Stomach (tissue), 9 donors: ENCODE data around the gene REG1A. TPM values are rescaled to one million over a fixed set of nuclear protein-coding genes. Genes with fewer than 3 reads are reported as not detected.

Experiments used
- DNase-seq, 2 donors: peaks; one replicate each; pipeline versions ENCODE4 v3.0.0 to v3.0.0-alpha.2; 2013 to 2019
- H3K27ac ChIP-seq, 5 donors: fragments of 200-600 bp in 4 of 5; sonication (generic) in 4 of 5; one replicate each; pipeline ENCODE4 v1.5.1; 2013 to 2019; ENCODE audit warnings: mild to moderate bottlenecking in 1 of 5, moderate library complexity in 1 of 5
- H3K27me3 ChIP-seq, 3 donors: fragments of 200-600 bp; sonication (generic); one replicate each; pipeline ENCODE4 v1.5.1; 2017 to 2019; ENCODE audit warnings: mixed run types in 1 of 3
- H3K36me3 ChIP-seq, 4 donors: fragments of 200-600 bp; sonication (generic); 1 replicate in 3 of 4; 2 replicates in 1 of 4; pipeline ENCODE4 v1.5.1; 2016 to 2019
- H3K4me1 ChIP-seq, 4 donors: fragments of 200-600 bp; sonication (generic); one replicate each; pipeline ENCODE4 v1.5.1; 2016 to 2019
- H3K4me3 ChIP-seq, 4 donors: fragments of 200-600 bp; sonication (generic) in 3 of 4; one replicate each; pipeline ENCODE4 v1.5.1; 2016 to 2019; ENCODE audit warnings: mild to moderate bottlenecking in 1 of 4
- H3K9me3 ChIP-seq, 4 donors: fragments of 200-600 bp; sonication (generic); one replicate each; pipeline ENCODE4 v1.5.1; 2016 to 2019
- CTCF ChIP-seq, 7 experiments: fragments of 450-650 bp in 4 of 7; fragments of 200-600 bp in 3 of 7; sonication (generic) in 3 of 7; IDR thresholded peaks; one replicate each; pipeline ENCODE4 v1.5.1; 2016 to 2019; ENCODE audit warnings: antibody characterized with exemption in 7 of 7, control low read depth in 2 of 7, mild to moderate bottlenecking in 1 of 7
- EP300 ChIP-seq: sonication (generic); formaldehyde crosslinking; IDR thresholded peaks from one replicate; pipeline ENCODE4 v1.6.1; 2017; ENCODE audit warnings: antibody characterized with exemption
- POLR2A ChIP-seq, 4 donors: fragments of 450-650 bp; IDR thresholded peaks; one replicate each; pipeline ENCODE4 v1.6.1; 2016; ENCODE audit warnings: antibody characterized with exemption in 4 of 4, control low read depth in 2 of 4, mild to moderate bottlenecking in 1 of 4, moderate library complexity in 1 of 4
- POLR2AphosphoS5 ChIP-seq, 3 donors: sonication (generic); formaldehyde crosslinking; IDR thresholded peaks; one replicate each; pipeline ENCODE4 v1.6.1; 2016; ENCODE audit warnings: antibody characterized with exemption in 3 of 3
- WGBS, 5 donors: extraction: QIAGEN DNeasy Blood & Tissue Kit in 3 of 5; methylation state at CpG; one replicate each; pipeline versions ENCODE4 v1.1.5 to v1.1.7; 2013 to 2018; 5-methylcytosine and 5-hydroxymethylcytosine counted together
- intact Hi-C: fragments of 100-400 bp; cut with DNase I; formaldehyde crosslinking; loops from one replicate; pipeline ENCODE4 v1.15.1; 2023; ENCODE audit warnings: low total_unique reads
- polyA plus RNA-seq, 3 donors: library from polyadenylated mRNA; stranded (reverse); fragments of 200-250 nt; gene quantifications; one replicate each; pipeline ENCODE4 v1.2.3, GENCODE V29; 2013
- total RNA-seq, 5 donors: library from RNA; depleted of rRNA; stranded (reverse); fragments of >200 nt; gene quantifications; one replicate each; pipeline versions ENCODE4 v1.1.0 to v1.2.3, GENCODE V29; 2014 to 2016
- donor health status: healthy with polysubstance abuse.
- donor health status: Bipolar disorder and iron deficiency.
- donor health status: healthy.

Gene REG1A
- total and polyA plus RNA-seq, 8 donors = 2.3 to 3,714 (median 462) TPM; not detected in 1

GRCh38 chr2:79131687-79132086 lies 11.4 kb downstream of the REG1A start:
- Histone ChIP-seq H3K9me3 (no peaks in the 10 kb centered on the region), H3K36me3 (no peaks in the 10 kb centered on the region), H3K4me3 (no peak overlapping the region), H3K27me3 (no peaks in the 10 kb centered on the region), H3K4me1 (peaks cover 0 to 6% (median 0%) of the 10 kb centered on the region in 4 donors), H3K27ac (no peak overlapping the region)
- intact Hi-C loops = no loop called here
- TF ChIP-seq CTCF (IDR thresholded peaks at IDR 0.05) = peak in 2 of 7 experiments; percentile 26 to 34
- TF ChIP-seq POLR2A (IDR thresholded peaks at IDR 0.05) = no peak
- no peak for TF ChIP-seq POLR2AphosphoS5 (IDR thresholded peaks at IDR 0.05)
- TF ChIP-seq EP300 = no peak
- WGBS, 5 donors = 31 to 53% (median 47%) methylated on average over 4 of the region's 4 CpGs
- peak; percentile 8 to 32 for DNase-seq

- Histone ChIP-seq H3K9me3 (no peaks in the 10 kb centered on the region), H3K4me3 (no peak overlapping the region), H3K27ac (no peak overlapping the region), H3K27me3 (no peaks in the 10 kb centered on the region), H3K36me3 (no peaks in the 10 kb centered on the region), H3K4me1 (no peaks in the 10 kb centered on the region)
- TF ChIP-seq EP300 = no peak
- TF ChIP-seq POLR2A (IDR thresholded peaks at IDR 0.05) = no peak
- no peak for TF ChIP-seq POLR2AphosphoS5 (IDR thresholded peaks at IDR 0.05)
- no peak for TF ChIP-seq CTCF (IDR thresholded peaks at IDR 0.05)
- intact Hi-C loops = no loop called here
- WGBS, 5 donors = 77 to 89% (median 82%) methylated on average over 3 of the region's 3 CpGs
- no peak for DNase-seq
Measured at GRCh38 chr2:79138385-79138784, 18.1 kb downstream of the REG1A start.

- intact Hi-C loops = no loop called here
- no peak overlapping the region for H3K27ac ChIP-seq
- TF ChIP-seq POLR2AphosphoS5 (IDR thresholded peaks at IDR 0.05) = peak in 1 of 3 donors; percentile 30
- no peak for TF ChIP-seq EP300
- peak in 1 of 2 donors; percentile 57 for DNase-seq
- H3K4me3 ChIP-seq = no peak overlapping the region
- H3K36me3 ChIP-seq = no peaks in the 10 kb centered on the region
- no peaks in the 10 kb centered on the region for H3K4me1 ChIP-seq
- no peaks in the 10 kb centered on the region for H3K27me3 ChIP-seq
- no peaks in the 10 kb centered on the region for H3K9me3 ChIP-seq
Measured at GRCh38 chr2:79139423-79139822, 19.1 kb downstream of the REG1A start.

GRCh38 chr2:79155826-79156476 lies 35.7 kb downstream of the REG1A start:
- Histone ChIP-seq H3K9me3 (peaks cover 0 to 7% (median 0%) of the 10 kb centered on the region in 4 donors), H3K27me3 (no peaks in the 10 kb centered on the region), H3K4me3 (no peak overlapping the region), H3K27ac (no peak overlapping the region), H3K36me3 (no peaks in the 10 kb centered on the region), H3K4me1 (no peaks in the 10 kb centered on the region)
- no peak for DNase-seq
- intact Hi-C loops = no loop called here
- TF ChIP-seq EP300 (no peak), CTCF (IDR thresholded peaks at IDR 0.05) (no peak), POLR2A (IDR thresholded peaks at IDR 0.05) (no peak)
- WGBS, 5 donors = 90 to 100% (median 94%) methylated on average over 2 of the region's 2 CpGs

GRCh38 chr2:79159030-79159429 lies 38.7 kb downstream of the REG1A start:
- Histone ChIP-seq H3K4me3 (no peak overlapping the region), H3K36me3 (no peaks in the 10 kb centered on the region), H3K9me3 (peaks cover 0 to 7% (median 0%) of the 10 kb centered on the region in 4 donors), H3K27ac (no peak overlapping the region), H3K27me3 (no peaks in the 10 kb centered on the region), H3K4me1 (peaks cover 0 to 7% (median 0%) of the 10 kb centered on the region in 4 donors)
- WGBS, 5 donors = 73 to 86% (median 81%) methylated on average over 2 of the region's 2 CpGs
- intact Hi-C loops = no loop called here
- TF ChIP-seq POLR2A (IDR thresholded peaks at IDR 0.05) (no peak), CTCF (IDR thresholded peaks at IDR 0.05) (no peak), EP300 (no peak), POLR2AphosphoS5 (IDR thresholded peaks at IDR 0.05) (no peak)
- no peak for DNase-seq
